ENCODE data around the gene CHRNA3. TPM values are rescaled to one million over a fixed set of nuclear protein-coding genes. Genes with fewer than 3 reads are reported as not detected.

The CHRNA3 gene
- total RNA-seq, 4 donors from 2014 or later, result 0.08 to 1.2 (median 0.58) TPM

- intact Hi-C loops (cut with DNase I; ENCODE audit: low total_unique reads), result no loop called here
- TF ChIP-seq POLR2A (IDR thresholded peaks at IDR 0.05) (no peak), CTCF (IDR thresholded peaks at IDR 0.05) (no peak)
- WGBS, 2 donors, result 69 to 77% methylated on average over 5 of the region's 5 CpGs
- H3K4me3 ChIP-seq (ENCODE audit: low read depth, poor library complexity, severe bottlenecking), result no peak overlapping the region
- DNase-seq (ENCODE audit: low spot score in 2 of 2), result no peak
These were observed 68.2 kb downstream of the CHRNA3 start for GRCh38 chr15:78552597-78552996.

DNA sequence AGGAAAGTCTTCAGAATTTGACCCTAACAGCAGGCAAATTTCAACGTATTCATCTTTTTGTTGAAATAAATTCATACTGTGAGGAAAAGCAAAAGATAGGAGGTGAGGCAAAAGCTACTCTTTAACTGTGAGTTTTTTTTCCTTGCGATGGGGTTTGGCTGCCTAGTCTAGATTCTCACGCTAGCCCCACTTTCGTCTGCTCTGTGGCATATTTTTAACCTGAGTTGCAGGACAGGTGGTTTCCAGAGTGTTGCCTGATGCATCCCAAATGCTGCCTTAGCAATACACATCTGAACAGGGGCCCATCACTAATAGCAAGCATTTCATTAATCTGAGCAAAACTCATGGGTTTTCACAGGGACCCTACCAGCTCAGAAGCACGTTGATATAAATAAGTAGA is 68.9 kb downstream of the CHRNA3 start:
- H3K4me3 ChIP-seq (ENCODE audit: low read depth, poor library complexity, severe bottlenecking), result no peak overlapping the region
- WGBS, 2 donors, result 79 to 84% methylated on average over 5 of the region's 5 CpGs
- no peak for DNase-seq (ENCODE audit: low spot score in 2 of 2)
- intact Hi-C loops (cut with DNase I; ENCODE audit: low total_unique reads), result no loop called here
- TF ChIP-seq POLR2A (IDR thresholded peaks at IDR 0.05) (no peak), CTCF (IDR thresholded peaks at IDR 0.05) (no peak)

DNA sequence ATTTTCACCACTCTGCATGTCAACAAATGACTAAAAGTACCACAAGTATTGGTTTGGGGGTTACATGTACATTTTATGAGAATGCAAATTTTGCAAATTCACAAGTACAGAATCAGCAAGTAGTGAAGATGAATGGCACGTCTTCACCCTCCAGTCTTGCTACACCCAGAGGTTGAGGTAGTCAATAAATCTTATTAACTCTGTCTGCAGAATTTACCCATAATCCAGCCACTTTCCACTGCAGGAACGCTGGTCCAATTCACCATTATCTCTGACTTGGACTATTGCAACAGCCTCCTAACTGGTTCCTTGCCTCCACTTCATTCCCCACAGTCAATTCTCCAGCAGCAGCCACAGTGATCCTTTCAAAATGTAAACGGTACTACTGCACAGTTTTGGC is 70.0 kb downstream of the CHRNA3 start:
- WGBS, 2 donors, result 77 to 80% methylated on average over 3 of the region's 3 CpGs
- intact Hi-C loops (cut with DNase I; ENCODE audit: low total_unique reads), result no loop called here
- TF ChIP-seq CTCF (IDR thresholded peaks at IDR 0.05) (no peak), POLR2A (IDR thresholded peaks at IDR 0.05) (no peak)
- DNase-seq (ENCODE audit: low spot score in 2 of 2), result no peak
- no peak overlapping the region for H3K4me3 ChIP-seq (ENCODE audit: low read depth, poor library complexity, severe bottlenecking)

DNA sequence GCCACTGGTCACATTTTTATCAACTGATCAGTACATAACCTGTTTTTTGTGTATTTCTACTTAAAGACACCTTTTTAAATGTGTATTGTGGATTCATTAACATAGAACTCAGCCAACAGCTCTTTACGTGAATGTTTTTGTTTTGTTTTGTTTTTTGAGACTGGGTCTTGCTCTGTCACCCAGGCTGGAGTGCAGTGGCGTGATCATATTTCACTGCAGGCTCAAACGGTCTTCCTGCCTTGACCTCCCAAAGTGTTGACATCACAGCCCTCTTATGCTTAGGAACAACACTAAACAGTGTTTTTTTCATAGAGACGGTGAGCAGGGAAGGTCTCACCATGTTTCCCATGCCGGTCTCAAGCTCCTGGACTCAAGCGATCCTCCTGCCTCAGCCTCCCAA is 70.6 kb downstream of the CHRNA3 start:
- TF ChIP-seq POLR2A (IDR thresholded peaks at IDR 0.05), result no peak
- no peak for TF ChIP-seq CTCF (IDR thresholded peaks at IDR 0.05)
- DNase-seq (ENCODE audit: low spot score in 2 of 2), result no peak
- H3K4me3 ChIP-seq (ENCODE audit: low read depth, poor library complexity, severe bottlenecking), result no peak overlapping the region
- intact Hi-C loops (cut with DNase I; ENCODE audit: low total_unique reads), result no loop called here
- WGBS, 2 donors, result 78 to 79% methylated on average over 6 of the region's 6 CpGs

Other genes starting within 250 kb of the CHRNA3 start
- gene IREB2, start 182.8 kb downstream of the CHRNA3 start, total RNA-seq, result 10 to 100 TPM; 28.4 to 43.5 (median 30.8) TPM
- 1 to 10 TPM; 2.9 to 5.5 (median 4.1) TPM for gene HYKK, start 113.4 kb downstream of the CHRNA3 start, total RNA-seq
- gene PSMA4, start 80.6 kb downstream of the CHRNA3 start, total RNA-seq, result 100 to 1,000 TPM in 2 of 4 donors, 10 to 100 TPM in 2; 59.0 to 143 (median 101) TPM
- gene CHRNA5, start 55.5 kb downstream of the CHRNA3 start, total RNA-seq, result under 1 TPM; 0.27 to 0.84 (median 0.64) TPM
- gene CHRNB4, start 20.2 kb upstream of the CHRNA3 start, total RNA-seq, result under 1 TPM in 1 of 4 donors, not detected in 3; 0.19 TPM
- 1 to 10 TPM in 1 of 4 donors, under 1 TPM in 3; 0.59 to 2.1 (median 0.60) TPM for gene ADAMTS7, start 190.5 kb upstream of the CHRNA3 start, total RNA-seq